Nephron progenitor cell (in vitro differentiated cells): ENCODE results near the gene TECTB.

Experiments used
- DNase-seq: peaks from one replicate; pipeline ENCODE4 v3.0.0; 2021
- H3K27ac Mint-ChIP-seq: 2 replicates; pipeline ENCODE4 v1.8.0; 2021; ENCODE audit warnings: mild to moderate bottlenecking, moderate library complexity, mixed read lengths
- H3K27me3 Mint-ChIP-seq: 2 replicates; pipeline ENCODE4 v1.8.0; 2021; ENCODE audit warnings: mild to moderate bottlenecking, low read depth, mixed read lengths; ENCODE audit not compliant: poor library complexity
- H3K36me3 Mint-ChIP-seq: 2 replicates; pipeline ENCODE4 v1.8.0; 2021; ENCODE audit warnings: low read depth, mixed read lengths
- H3K4me1 Mint-ChIP-seq: 2 replicates; pipeline ENCODE4 v1.8.0; 2021; ENCODE audit warnings: mixed read lengths
- H3K4me3 Mint-ChIP-seq: 2 replicates; pipeline ENCODE4 v1.8.0; 2021; ENCODE audit warnings: mild to moderate bottlenecking, moderate library complexity, mixed read lengths
- H3K9me3 Mint-ChIP-seq: 2 replicates; pipeline ENCODE4 v1.8.0; 2021; ENCODE audit warnings: mild to moderate bottlenecking, moderate library complexity, mixed read lengths
- TF ChIP-seq, protein P1 (sequence below): fragments of 200-600 bp; sonication (generic); IDR thresholded peaks from 2 replicates; pipeline ENCODE4 v1.5.0; 2021; ENCODE audit warnings: antibody characterized with exemption

TECTB gene

DNA sequence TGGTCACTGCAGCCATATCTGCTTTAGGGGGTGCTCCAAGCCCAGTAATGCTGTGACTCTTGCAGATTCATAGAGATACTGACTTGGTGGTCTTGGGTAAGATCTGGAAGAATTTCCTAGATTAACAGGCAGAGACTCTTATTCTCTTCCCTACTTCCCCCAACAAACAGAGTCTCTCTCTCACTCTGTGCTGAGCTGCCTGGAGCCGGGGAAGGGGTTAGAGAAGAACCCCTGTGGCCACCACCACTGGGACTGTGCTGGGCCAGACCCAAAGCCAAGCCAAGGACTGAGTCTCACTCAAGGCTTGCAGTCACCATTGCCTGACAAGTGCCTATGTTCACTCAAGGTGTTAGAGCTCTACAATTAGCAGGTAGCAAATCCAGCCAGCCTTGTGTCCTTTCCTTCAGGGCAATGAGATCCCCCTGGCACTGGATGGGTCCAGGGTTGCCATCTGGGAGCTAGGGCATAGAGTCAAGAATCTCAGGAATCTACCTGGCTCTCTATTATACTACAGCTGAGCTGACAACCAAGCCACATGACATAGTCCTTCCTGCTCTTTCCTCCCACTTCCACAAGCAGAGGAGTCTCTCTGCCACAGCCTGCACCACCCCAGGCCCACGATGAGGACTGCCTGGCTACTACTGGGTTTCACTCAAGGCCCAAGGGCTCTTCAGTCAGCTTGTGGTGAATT is 41.4 kb upstream of the TECTB start:
- Mint-ChIP-seq H3K36me3 (no peaks in the 10 kb centered on the region), H3K27me3 (peaks cover 9% of the 10 kb centered on the region), H3K9me3 (peaks cover 25% of the 10 kb centered on the region), H3K4me1 (no peaks in the 10 kb centered on the region), H3K27ac (no peak overlapping the region), H3K4me3 (no peak overlapping the region)
- TF ChIP-seq, protein P1, sequence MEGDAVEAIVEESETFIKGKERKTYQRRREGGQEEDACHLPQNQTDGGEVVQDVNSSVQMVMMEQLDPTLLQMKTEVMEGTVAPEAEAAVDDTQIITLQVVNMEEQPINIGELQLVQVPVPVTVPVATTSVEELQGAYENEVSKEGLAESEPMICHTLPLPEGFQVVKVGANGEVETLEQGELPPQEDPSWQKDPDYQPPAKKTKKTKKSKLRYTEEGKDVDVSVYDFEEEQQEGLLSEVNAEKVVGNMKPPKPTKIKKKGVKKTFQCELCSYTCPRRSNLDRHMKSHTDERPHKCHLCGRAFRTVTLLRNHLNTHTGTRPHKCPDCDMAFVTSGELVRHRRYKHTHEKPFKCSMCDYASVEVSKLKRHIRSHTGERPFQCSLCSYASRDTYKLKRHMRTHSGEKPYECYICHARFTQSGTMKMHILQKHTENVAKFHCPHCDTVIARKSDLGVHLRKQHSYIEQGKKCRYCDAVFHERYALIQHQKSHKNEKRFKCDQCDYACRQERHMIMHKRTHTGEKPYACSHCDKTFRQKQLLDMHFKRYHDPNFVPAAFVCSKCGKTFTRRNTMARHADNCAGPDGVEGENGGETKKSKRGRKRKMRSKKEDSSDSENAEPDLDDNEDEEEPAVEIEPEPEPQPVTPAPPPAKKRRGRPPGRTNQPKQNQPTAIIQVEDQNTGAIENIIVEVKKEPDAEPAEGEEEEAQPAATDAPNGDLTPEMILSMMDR: no peak
- DNase-seq: no peak

DNA sequence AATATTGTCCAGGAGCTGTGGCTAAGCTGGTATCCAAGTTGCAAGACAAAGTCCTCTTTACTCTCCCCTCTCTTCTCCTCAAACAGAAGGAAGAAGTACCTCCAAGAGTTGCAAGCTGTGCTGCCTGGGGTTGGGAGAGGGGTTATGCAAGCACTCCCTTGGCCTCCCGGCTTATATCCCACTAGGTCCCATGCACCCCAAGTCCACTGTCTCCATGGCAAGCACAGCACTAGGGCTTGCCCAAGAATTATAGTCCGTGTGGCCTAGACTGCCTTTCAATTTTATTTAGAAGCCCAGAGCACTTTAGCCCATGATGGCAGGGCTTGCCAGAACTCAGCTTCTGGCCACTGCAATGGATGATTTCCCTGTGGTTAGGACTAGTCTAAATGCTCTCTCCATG is 40.4 kb upstream of the TECTB start:
- H3K4me3 Mint-ChIP-seq: no peak overlapping the region
- peaks cover 21% of the 10 kb centered on the region for H3K9me3 Mint-ChIP-seq
- H3K27ac Mint-ChIP-seq: no peak overlapping the region
- TF ChIP-seq, protein P1: no peak
- H3K27me3 Mint-ChIP-seq: peaks cover 12% of the 10 kb centered on the region
- DNase-seq: no peak
- no peaks in the 10 kb centered on the region for H3K4me1 Mint-ChIP-seq
- no peaks in the 10 kb centered on the region for H3K36me3 Mint-ChIP-seq

DNA sequence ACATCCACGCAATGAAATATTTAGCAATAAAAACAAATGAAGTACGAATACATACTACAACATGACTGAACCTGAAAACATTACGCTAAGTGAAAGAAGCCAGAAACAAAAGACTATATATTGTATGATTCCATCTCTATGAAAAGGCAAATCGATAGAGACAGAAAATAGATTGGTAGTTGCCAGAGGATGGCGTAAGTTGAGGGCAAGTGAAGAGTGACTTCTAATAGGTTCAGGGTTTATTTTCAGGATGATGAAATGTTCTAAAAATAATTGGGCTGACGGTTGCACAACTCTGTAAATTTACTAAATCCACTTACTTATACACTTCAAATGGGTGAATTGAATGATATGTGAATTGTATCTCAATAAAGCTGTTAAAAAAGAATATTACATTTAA is 39.5 kb upstream of the TECTB start:
- Mint-ChIP-seq H3K27ac (no peak overlapping the region), H3K36me3 (no peaks in the 10 kb centered on the region), H3K4me3 (no peak overlapping the region), H3K27me3 (peaks cover 15% of the 10 kb centered on the region), H3K9me3 (peaks cover 14% of the 10 kb centered on the region), H3K4me1 (no peaks in the 10 kb centered on the region)
- TF ChIP-seq, protein P1: no peak
- no peak for DNase-seq

DNA sequence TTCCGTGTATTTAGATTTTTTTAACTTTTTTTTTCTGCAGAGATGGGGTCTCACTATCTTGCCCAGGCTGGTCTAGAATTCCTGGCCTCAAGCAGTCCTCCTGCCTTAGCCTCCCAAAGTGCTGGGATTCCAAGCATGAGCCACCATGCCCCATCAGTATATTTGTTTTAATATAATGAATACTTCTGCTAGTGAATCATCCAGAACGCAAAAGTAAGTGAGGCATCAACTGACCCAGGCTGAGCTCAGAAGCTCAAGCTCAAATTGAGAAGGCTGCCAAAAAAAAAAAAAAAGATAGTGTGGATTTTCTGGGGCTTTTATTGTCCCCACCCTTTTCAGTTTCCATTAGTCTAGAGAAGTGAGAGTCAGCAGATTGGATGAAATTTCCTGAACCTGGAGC is 39.0 kb upstream of the TECTB start:
- Mint-ChIP-seq H3K27ac (no peak overlapping the region), H3K9me3 (peaks cover 14% of the 10 kb centered on the region)

DNA sequence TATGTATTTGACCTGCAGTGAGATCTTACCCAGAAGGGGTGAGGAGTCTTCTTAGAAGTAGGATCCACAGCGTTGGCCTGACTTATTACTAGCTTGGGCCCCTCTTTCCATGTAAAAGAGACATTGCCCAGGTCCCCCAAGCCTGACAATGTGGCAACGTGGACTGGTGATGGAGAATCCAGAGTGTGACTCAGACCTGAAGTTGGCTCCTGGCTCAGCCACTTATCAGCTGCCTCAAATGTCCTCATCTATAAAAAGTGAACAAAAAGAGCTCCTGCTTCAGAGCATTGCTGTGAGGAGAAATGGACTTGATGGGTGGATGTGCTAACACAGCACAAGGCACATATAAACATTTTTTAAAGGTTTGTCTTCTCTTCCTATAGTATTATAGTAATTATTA is 35.4 kb upstream of the TECTB start:
- no peak overlapping the region for H3K27ac Mint-ChIP-seq
- no peak overlapping the region for H3K4me3 Mint-ChIP-seq
- H3K27me3 Mint-ChIP-seq: peaks cover 10% of the 10 kb centered on the region
- DNase-seq: no peak
- H3K4me1 Mint-ChIP-seq: no peaks in the 10 kb centered on the region
- H3K9me3 Mint-ChIP-seq: peaks cover 37% of the 10 kb centered on the region
- no peaks in the 10 kb centered on the region for H3K36me3 Mint-ChIP-seq
- TF ChIP-seq, protein P1: no peak

More for the DNA sequence above, 39.0 kb upstream of the TECTB start:
- H3K36me3 Mint-ChIP-seq: no peaks in the 10 kb centered on the region
- TF ChIP-seq, protein P1: no peak
- H3K4me1 Mint-ChIP-seq: no peaks in the 10 kb centered on the region
- no peak overlapping the region for H3K4me3 Mint-ChIP-seq
- peaks cover 14% of the 10 kb centered on the region for H3K27me3 Mint-ChIP-seq
- no peak for DNase-seq
